ENCODE data around the gene MIA2. TPM values are rescaled to one million over a fixed set of nuclear protein-coding genes. Genes with fewer than 3 reads are reported as not detected.

The MIA2 gene
- total RNA-seq, 1 experiment from 2014 or later, result 15.0 TPM

DNA sequence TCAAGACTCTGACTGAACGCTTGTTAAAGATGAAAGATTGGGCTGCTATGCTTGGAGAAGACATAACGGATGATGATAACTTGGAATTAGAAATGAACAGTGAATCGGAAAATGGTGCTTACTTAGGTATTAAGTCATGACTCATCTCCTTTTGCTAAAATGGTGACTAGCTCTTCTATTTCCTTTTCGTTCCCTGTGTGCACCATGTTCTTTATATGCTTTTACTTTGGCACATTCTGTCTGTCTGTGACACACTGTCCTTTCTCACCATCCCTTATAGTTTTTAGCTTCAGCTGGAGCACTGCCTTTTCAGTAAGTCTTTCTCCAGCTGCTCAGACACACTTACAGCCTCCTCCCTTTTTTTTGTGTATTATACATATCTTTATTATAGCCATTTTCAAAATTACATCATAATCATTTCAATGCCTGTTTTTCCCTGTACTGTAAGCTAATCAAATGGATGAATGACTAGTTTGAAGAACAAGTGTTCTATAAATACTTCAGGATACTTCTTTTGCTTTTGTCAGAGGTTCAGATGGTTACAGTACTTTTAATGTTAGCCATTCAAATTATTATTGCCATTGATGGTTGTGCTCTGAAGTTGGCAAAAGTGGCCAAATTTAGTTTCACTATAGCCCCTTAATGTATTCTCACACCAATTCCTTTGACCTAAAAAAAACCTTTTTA lies 68.6 kb downstream of the MIA2 start:
- Mint-ChIP-seq H3K4me1 (no peaks in the 10 kb centered on the region), H3K27me3 (ENCODE audit: low read depth) (no peaks in the 10 kb centered on the region), H3K9me3 (no peaks in the 10 kb centered on the region), H3K36me3 (ENCODE audit: insufficient read depth in 1 of 3, low read depth in 3 of 3) (peaks cover 0 to 9% (median 4%) of the 10 kb centered on the region in 3 experiments; a peak in 4 of 7 replicates), H3K4me3 (no peak overlapping the region), H3K27ac (no peak overlapping the region)
- no peak overlapping the region for H3K9ac ChIP-seq (ENCODE audit: extremely low read depth, insufficient read length, low read length)
- no peaks in the 10 kb centered on the region for H3K79me1 ChIP-seq (ENCODE audit: insufficient read depth, low read depth, low read length, poor library complexity, severe bottlenecking)
- H3T11ph ChIP-seq (ENCODE audit: low read length), result no peak overlapping the region
- H3K4me1 ChIP-seq (ENCODE audit: insufficient read depth, low read length), result no peaks in the 10 kb centered on the region
- H3K79me2 ChIP-seq (ENCODE audit: insufficient read depth, low read length), result no peaks in the 10 kb centered on the region
- no peak overlapping the region for H3K14ac ChIP-seq (ENCODE audit: insufficient read depth, low read length)
- WGBS (ENCODE audit: extremely low coverage, insufficient read length, low lambda C conversion rate), result no CpG with 5 or more reads among the region's 4 CpGs
- no peak overlapping the region for H3K27ac ChIP-seq (ENCODE audit: insufficient read length, low read depth, low read length)
- no peak overlapping the region for H3K56ac ChIP-seq (ENCODE audit: insufficient read length, low read depth, low read length)
- H3K9me3 ChIP-seq (ENCODE audit: control insufficient read depth, low read depth, low read length), result no peaks in the 10 kb centered on the region
- H3K4ac ChIP-seq (ENCODE audit: low read depth, low read length), result no peak overlapping the region
- no peak for DNase-seq
- H2BK12ac ChIP-seq (ENCODE audit: insufficient read length, low read depth, low read length), result no peak overlapping the region
- H2BK20ac ChIP-seq (ENCODE audit: low read depth, low read length, poor library complexity, severe bottlenecking), result no peak overlapping the region
- no peak overlapping the region for H2AK5ac ChIP-seq (ENCODE audit: insufficient read length, low read length)
- no peak overlapping the region for H3K18ac ChIP-seq (ENCODE audit: insufficient read length, low read depth, low read length)
- no peak overlapping the region for H2AFZ ChIP-seq (ENCODE audit: low read length)
- H3K4me2 ChIP-seq (ENCODE audit: insufficient read depth, insufficient read length, low read length), result no peak overlapping the region
- H3K23me2 ChIP-seq (ENCODE audit: insufficient read length, low read depth, low read length, poor library complexity, severe bottlenecking), result no peaks in the 10 kb centered on the region
- TF ChIP-seq, protein P1, sequence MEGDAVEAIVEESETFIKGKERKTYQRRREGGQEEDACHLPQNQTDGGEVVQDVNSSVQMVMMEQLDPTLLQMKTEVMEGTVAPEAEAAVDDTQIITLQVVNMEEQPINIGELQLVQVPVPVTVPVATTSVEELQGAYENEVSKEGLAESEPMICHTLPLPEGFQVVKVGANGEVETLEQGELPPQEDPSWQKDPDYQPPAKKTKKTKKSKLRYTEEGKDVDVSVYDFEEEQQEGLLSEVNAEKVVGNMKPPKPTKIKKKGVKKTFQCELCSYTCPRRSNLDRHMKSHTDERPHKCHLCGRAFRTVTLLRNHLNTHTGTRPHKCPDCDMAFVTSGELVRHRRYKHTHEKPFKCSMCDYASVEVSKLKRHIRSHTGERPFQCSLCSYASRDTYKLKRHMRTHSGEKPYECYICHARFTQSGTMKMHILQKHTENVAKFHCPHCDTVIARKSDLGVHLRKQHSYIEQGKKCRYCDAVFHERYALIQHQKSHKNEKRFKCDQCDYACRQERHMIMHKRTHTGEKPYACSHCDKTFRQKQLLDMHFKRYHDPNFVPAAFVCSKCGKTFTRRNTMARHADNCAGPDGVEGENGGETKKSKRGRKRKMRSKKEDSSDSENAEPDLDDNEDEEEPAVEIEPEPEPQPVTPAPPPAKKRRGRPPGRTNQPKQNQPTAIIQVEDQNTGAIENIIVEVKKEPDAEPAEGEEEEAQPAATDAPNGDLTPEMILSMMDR (conservative IDR thresholded peaks at IDR 0.05), result no peak
- H2BK15ac ChIP-seq (ENCODE audit: low read depth, low read length), result no peak overlapping the region
- no peak overlapping the region for H3K23ac ChIP-seq (ENCODE audit: insufficient read length, low read depth, low read length)
- H4K8ac ChIP-seq (replicated peaks; ENCODE audit: insufficient read length, low read depth, low read length), result no peak overlapping the region
- no peaks in the 10 kb centered on the region for H4K20me1 ChIP-seq (ENCODE audit: control insufficient read depth, insufficient read depth, insufficient read length)
- no peak overlapping the region for H2BK5ac ChIP-seq (ENCODE audit: insufficient read length, low read length)
- H4K91ac ChIP-seq (ENCODE audit: insufficient read length, low read depth, low read length), result no peak overlapping the region
- no peaks in the 10 kb centered on the region for H3K27me3 ChIP-seq (ENCODE audit: insufficient read depth, low read length)
- H4K5ac ChIP-seq (ENCODE audit: insufficient read length, low read depth, low read length), result no peak overlapping the region
- no peak overlapping the region for H2BK120ac ChIP-seq (ENCODE audit: low read depth, low read length, poor library complexity, severe bottlenecking)
